ENCODE results near the gene KIFAP3. TPM values are rescaled to one million over a fixed set of nuclear protein-coding genes. Genes with fewer than 3 reads are reported as not detected.

Gene KIFAP3
- total RNA-seq, 1 experiment from 2014 or later, result 3.8 TPM

GRCh38 chr1:170085091-170085490 lies 10.6 kb upstream of the KIFAP3 start:
- Histone ChIP-seq H2BK5ac (ENCODE audit: insufficient read length, low read length) (no peak overlapping the region), H4K20me1 (ENCODE audit: control insufficient read depth, insufficient read depth, insufficient read length) (no peaks in the 10 kb centered on the region)
- no CpG with 5 or more reads among the region's 2 CpGs for WGBS (ENCODE audit: extremely low coverage, insufficient read length, low lambda C conversion rate)

More at GRCh38 chr1:170085091-170085490, 10.6 kb upstream of the KIFAP3 start:
- Histone ChIP-seq H2BK15ac (ENCODE audit: low read depth, low read length) (no peak overlapping the region), H4K91ac (ENCODE audit: insufficient read length, low read depth, low read length) (no peak overlapping the region), H3K56ac (ENCODE audit: insufficient read length, low read depth, low read length) (no peak overlapping the region), H3K27ac (ENCODE audit: insufficient read length, low read depth, low read length) (no peak overlapping the region), H4K5ac (ENCODE audit: insufficient read length, low read depth, low read length) (no peak overlapping the region), H3K9ac (ENCODE audit: extremely low read depth, insufficient read length, low read length) (no peak overlapping the region), H3K79me2 (ENCODE audit: insufficient read depth, low read length) (no peaks in the 10 kb centered on the region), H3K79me1 (ENCODE audit: insufficient read depth, low read depth, low read length, poor library complexity, severe bottlenecking) (no peaks in the 10 kb centered on the region), H3K18ac (ENCODE audit: insufficient read length, low read depth, low read length) (no peak overlapping the region), H4K8ac (replicated peaks; ENCODE audit: insufficient read length, low read depth, low read length) (no peak overlapping the region), H3K27me3 (ENCODE audit: insufficient read depth, low read length) (no peaks in the 10 kb centered on the region), H2BK12ac (ENCODE audit: insufficient read length, low read depth, low read length) (no peak overlapping the region), H3K14ac (ENCODE audit: insufficient read depth, low read length) (no peak overlapping the region), H3T11ph (ENCODE audit: low read length) (no peak overlapping the region), H3K4ac (ENCODE audit: low read depth, low read length) (no peak overlapping the region), H2BK20ac (ENCODE audit: low read depth, low read length, poor library complexity, severe bottlenecking) (no peak overlapping the region), H2BK120ac (ENCODE audit: low read depth, low read length, poor library complexity, severe bottlenecking) (no peak overlapping the region), H3K23me2 (ENCODE audit: insufficient read length, low read depth, low read length, poor library complexity, severe bottlenecking) (no peaks in the 10 kb centered on the region), H3K23ac (ENCODE audit: insufficient read length, low read depth, low read length) (no peak overlapping the region), H2AK5ac (ENCODE audit: insufficient read length, low read length) (no peak overlapping the region), H3K4me2 (ENCODE audit: insufficient read depth, insufficient read length, low read length) (no peak overlapping the region), H3K4me1 (ENCODE audit: insufficient read depth, low read length) (no peaks in the 10 kb centered on the region), H2AFZ (ENCODE audit: low read length) (no peak overlapping the region), H3K9me3 (ENCODE audit: control insufficient read depth, low read depth, low read length) (no peaks in the 10 kb centered on the region)
- TF ChIP-seq, protein P1, sequence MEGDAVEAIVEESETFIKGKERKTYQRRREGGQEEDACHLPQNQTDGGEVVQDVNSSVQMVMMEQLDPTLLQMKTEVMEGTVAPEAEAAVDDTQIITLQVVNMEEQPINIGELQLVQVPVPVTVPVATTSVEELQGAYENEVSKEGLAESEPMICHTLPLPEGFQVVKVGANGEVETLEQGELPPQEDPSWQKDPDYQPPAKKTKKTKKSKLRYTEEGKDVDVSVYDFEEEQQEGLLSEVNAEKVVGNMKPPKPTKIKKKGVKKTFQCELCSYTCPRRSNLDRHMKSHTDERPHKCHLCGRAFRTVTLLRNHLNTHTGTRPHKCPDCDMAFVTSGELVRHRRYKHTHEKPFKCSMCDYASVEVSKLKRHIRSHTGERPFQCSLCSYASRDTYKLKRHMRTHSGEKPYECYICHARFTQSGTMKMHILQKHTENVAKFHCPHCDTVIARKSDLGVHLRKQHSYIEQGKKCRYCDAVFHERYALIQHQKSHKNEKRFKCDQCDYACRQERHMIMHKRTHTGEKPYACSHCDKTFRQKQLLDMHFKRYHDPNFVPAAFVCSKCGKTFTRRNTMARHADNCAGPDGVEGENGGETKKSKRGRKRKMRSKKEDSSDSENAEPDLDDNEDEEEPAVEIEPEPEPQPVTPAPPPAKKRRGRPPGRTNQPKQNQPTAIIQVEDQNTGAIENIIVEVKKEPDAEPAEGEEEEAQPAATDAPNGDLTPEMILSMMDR (conservative IDR thresholded peaks at IDR 0.05), result no peak
- no peak for DNase-seq
- H3K36me3 Mint-ChIP-seq (ENCODE audit: insufficient read depth in 1 of 3, low read depth in 3 of 3), result no peaks in the 10 kb centered on the region
- H3K27me3 Mint-ChIP-seq (ENCODE audit: low read depth), result no peaks in the 10 kb centered on the region; the same call in 1 of the 2 replicates
- no peak overlapping the region for H3K27ac Mint-ChIP-seq
- no peak overlapping the region for H3K4me3 Mint-ChIP-seq
- H3K4me1 Mint-ChIP-seq, result no peaks in the 10 kb centered on the region
- H3K9me3 Mint-ChIP-seq, result no peaks in the 10 kb centered on the region

Measured in H9 (cell line).